Nephron (organoid): ENCODE results near the gene LILRB1.
"Not testable (repeated sequence)": the region's sequence is repeated elsewhere in the genome, so short reads cannot be mapped to it uniquely, and the experiment has no call there.

Experiments
- H3K27ac Mint-ChIP-seq, 3 experiments: 2 replicates each; pipeline ENCODE4 v1.8.0; 2020; ENCODE audit warnings: mixed read lengths in 3 of 3, mild to moderate bottlenecking in 2 of 3, moderate library complexity in 1 of 3
- H3K27me3 Mint-ChIP-seq: 2 replicates; pipeline ENCODE4 v1.8.0; 2021; ENCODE audit warnings: low read depth, mild to moderate bottlenecking, moderate library complexity, mixed read lengths
- H3K36me3 Mint-ChIP-seq: 2 replicates; pipeline ENCODE4 v1.8.0; 2020; ENCODE audit warnings: low read depth, mixed read lengths
- H3K4me1 Mint-ChIP-seq: 2 replicates; pipeline ENCODE4 v1.8.0; 2020; ENCODE audit warnings: mixed read lengths
- H3K4me3 Mint-ChIP-seq, 3 experiments: 2 replicates each; pipeline ENCODE4 v1.8.0; 2020; ENCODE audit warnings: mild to moderate bottlenecking in 3 of 3, mixed read lengths in 3 of 3, moderate library complexity in 2 of 3
- H3K9me3 Mint-ChIP-seq: 2 replicates; pipeline ENCODE4 v1.8.0; 2020; ENCODE audit warnings: mixed read lengths
- CTCF ChIP-seq, 3 experiments: fragments of 200-600 bp; sonication (generic); IDR thresholded peaks; one replicate each; pipeline ENCODE4 v1.5.0; 2021; ENCODE audit warnings: antibody characterized with exemption in 3 of 3; ENCODE audit not compliant: unreplicated experiment in 3 of 3

The LILRB1 gene

DNA sequence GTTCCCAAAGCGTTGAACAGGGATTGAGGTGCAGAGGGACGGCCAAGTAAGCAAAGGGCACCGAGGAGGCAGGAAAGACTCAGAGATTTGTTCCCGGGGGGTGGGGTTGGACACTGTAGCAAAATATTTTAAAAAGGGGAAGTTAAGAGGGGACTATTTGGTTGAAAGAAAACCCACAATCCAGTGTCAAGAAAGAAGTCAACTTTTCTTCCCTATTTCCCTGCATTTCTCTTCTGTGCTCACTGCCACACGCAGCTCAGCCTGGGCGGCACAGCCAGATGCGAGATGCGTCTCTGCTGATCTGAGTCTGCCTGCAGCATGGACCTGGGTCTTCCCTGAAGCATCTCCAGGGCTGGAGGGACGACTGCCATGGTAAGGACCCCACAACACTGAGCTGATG lies at the start of gene LILRB1:
TSS of gene LILRB1 (plus strand) at position 223 of the 400 bp plus-strand sequence. CDS start 590 bp downstream, outside the sequence.
- H3K4me3 Mint-ChIP-seq, H3K4me1 Mint-ChIP-seq, H3K27ac Mint-ChIP-seq, H3K27me3 Mint-ChIP-seq, H3K36me3 Mint-ChIP-seq: not testable (repeated sequence)
- H3K9me3 Mint-ChIP-seq = peaks cover 54% of the 10 kb centered on the region

DNA sequence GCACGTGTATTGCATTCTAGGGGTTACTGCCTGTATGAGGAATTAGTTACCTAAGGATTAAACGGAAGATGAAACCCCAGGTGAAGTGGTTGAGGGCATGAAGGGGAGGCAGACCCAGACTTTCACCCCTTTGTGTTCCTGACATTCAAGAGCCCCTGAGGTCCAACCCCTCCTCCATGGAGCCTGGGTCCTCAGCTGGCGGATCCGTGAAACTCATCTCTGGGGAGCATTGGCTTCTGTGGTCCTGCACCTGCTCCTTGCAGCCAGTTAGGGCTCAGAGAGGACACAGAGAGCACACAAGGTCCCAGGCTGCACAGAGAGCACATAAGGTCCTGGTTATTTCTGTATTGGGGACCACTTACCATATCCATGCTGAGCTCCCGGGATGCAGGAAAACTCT lies 43.9 kb upstream of the LILRB1 start:
- H3K9me3 Mint-ChIP-seq = peaks cover 57% of the 10 kb centered on the region
- no peaks in the 10 kb centered on the region for H3K27me3 Mint-ChIP-seq
- H3K4me1 Mint-ChIP-seq = no peaks in the 10 kb centered on the region
- TF ChIP-seq CTCF (IDR thresholded peaks at IDR 0.05; ENCODE audit: unreplicated experiment in 3 of 3) = no peak
- H3K4me3 Mint-ChIP-seq = no peak overlapping the region
- H3K27ac Mint-ChIP-seq = no peak overlapping the region
- peaks cover 4% of the 10 kb centered on the region for H3K36me3 Mint-ChIP-seq

DNA sequence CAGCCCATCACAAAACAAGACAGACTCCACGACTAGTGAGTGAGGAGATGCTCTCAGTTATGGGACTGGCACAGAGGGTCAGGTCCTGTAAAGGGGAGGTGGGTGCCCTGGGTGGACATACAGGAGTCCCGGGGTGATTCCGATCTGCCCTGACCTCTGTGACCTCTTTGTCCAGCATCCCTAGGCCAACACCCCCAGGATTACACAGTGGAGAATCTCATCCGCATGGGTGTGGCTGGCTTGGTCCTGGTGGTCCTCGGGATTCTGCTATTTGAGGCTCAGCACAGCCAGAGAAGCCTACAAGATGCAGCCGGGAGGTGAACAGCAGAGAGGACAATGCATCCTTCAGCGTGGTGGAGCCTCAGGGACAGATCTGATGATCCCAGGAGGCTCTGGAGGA lies 43.3 kb upstream of the LILRB1 start:
- Mint-ChIP-seq H3K4me3 (no peak overlapping the region), H3K36me3 (peaks cover 4% of the 10 kb centered on the region), H3K27ac (no peak overlapping the region), H3K9me3 (peaks cover 62% of the 10 kb centered on the region), H3K27me3 (no peaks in the 10 kb centered on the region), H3K4me1 (no peaks in the 10 kb centered on the region)
- no peak for TF ChIP-seq CTCF (IDR thresholded peaks at IDR 0.05; ENCODE audit: unreplicated experiment in 3 of 3)

DNA sequence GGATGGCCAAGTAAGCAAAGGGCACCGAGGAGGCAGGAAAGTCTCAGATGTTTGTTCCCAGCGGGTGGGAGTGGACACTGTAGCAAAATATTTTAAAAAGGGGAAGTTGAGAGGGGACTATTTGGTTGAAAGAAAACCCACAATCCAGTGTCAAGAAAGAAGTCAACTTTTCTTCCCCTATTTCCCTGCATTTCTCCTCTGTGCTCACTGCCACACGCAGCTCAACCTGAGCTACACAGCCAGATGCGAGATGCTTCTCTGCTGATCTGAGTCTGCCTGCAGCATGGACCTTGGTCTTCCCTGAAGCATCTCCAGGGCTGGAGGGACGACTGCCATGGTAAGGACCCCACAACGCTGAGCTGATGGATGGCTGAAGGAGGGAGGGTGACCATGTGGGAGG lies 36.8 kb upstream of the LILRB1 start, which contains the start of gene LILRA1:
TSS of gene LILRA1 (plus strand) at position 188 of the 400 bp plus-strand sequence. CDS start 613 bp downstream, outside the sequence.
- not testable (repeated sequence) for H3K27me3 Mint-ChIP-seq, H3K4me3 Mint-ChIP-seq, H3K36me3 Mint-ChIP-seq, H3K4me1 Mint-ChIP-seq, H3K27ac Mint-ChIP-seq
- peaks cover 48% of the 10 kb centered on the region for H3K9me3 Mint-ChIP-seq

- H3K9me3 Mint-ChIP-seq = peaks cover 45% of the 10 kb centered on the region
- H3K4me3 Mint-ChIP-seq, H3K27me3 Mint-ChIP-seq, H3K27ac Mint-ChIP-seq, H3K36me3 Mint-ChIP-seq, H3K4me1 Mint-ChIP-seq: not testable (repeated sequence)
These were observed 36.2 kb upstream of the LILRB1 start for GRCh38 chr19:54593931-54594626.

- Mint-ChIP-seq H3K27ac (no peak overlapping the region), H3K4me1 (no peaks in the 10 kb centered on the region)
These were observed 35.5 kb upstream of the LILRB1 start for GRCh38 chr19:54594737-54595136.

GRCh38 chr19:54595680-54596436 lies 34.4 kb upstream of the LILRB1 start:
- H3K27me3 Mint-ChIP-seq, H3K27ac Mint-ChIP-seq, H3K4me1 Mint-ChIP-seq, H3K36me3 Mint-ChIP-seq, H3K4me3 Mint-ChIP-seq: not testable (repeated sequence)
- peaks cover 43% of the 10 kb centered on the region for H3K9me3 Mint-ChIP-seq

More at GRCh38 chr19:54594737-54595136, 35.5 kb upstream of the LILRB1 start:
- H3K36me3 Mint-ChIP-seq = no peaks in the 10 kb centered on the region
- peaks cover 40% of the 10 kb centered on the region for H3K9me3 Mint-ChIP-seq
- H3K4me3 Mint-ChIP-seq = no peak overlapping the region
- no peaks in the 10 kb centered on the region for H3K27me3 Mint-ChIP-seq
- TF ChIP-seq CTCF (IDR thresholded peaks at IDR 0.05; ENCODE audit: unreplicated experiment in 3 of 3) = no peak

- TF ChIP-seq CTCF (IDR thresholded peaks at IDR 0.05; ENCODE audit: unreplicated experiment in 3 of 3) = no peak
- Mint-ChIP-seq H3K27me3 (no peaks in the 10 kb centered on the region), H3K36me3 (no peaks in the 10 kb centered on the region), H3K4me3 (no peak overlapping the region), H3K9me3 (peaks cover 47% of the 10 kb centered on the region), H3K27ac (no peak overlapping the region), H3K4me1 (no peaks in the 10 kb centered on the region)
These were observed 30.1 kb upstream of the LILRB1 start for GRCh38 chr19:54600212-54600611.
